Thyroid gland (tissue), 4 donors: Measurements from ENCODE around the gene CNTN2. TPM values are rescaled to one million over a fixed set of nuclear protein-coding genes. Genes with fewer than 3 reads are reported as not detected.

Source experiments
- DNase-seq, 2 donors: peaks; one replicate each; pipeline ENCODE4 v3.0.0-alpha.2; 2019
- H3K27ac ChIP-seq, 3 donors: fragments of 200-600 bp; sonication (generic); 1 replicate in 2 of 3; 2 replicates in 1 of 3; pipeline ENCODE4 v1.5.1; 2016 to 2019; ENCODE audit warnings: mild to moderate bottlenecking in 1 of 3, moderate library complexity in 1 of 3
- H3K27me3 ChIP-seq: fragments of 200-600 bp; sonication (generic); one replicate; pipeline ENCODE4 v1.5.1; 2019
- H3K36me3 ChIP-seq, 2 donors: fragments of 200-600 bp; sonication (generic); one replicate each; pipeline ENCODE4 v1.5.1; 2016 to 2019
- H3K4me1 ChIP-seq, 2 donors: fragments of 200-600 bp; sonication (generic); one replicate each; pipeline ENCODE4 v1.5.1; 2017 to 2019
- H3K4me3 ChIP-seq, 3 donors: fragments of 200-600 bp; sonication (generic); replicated peaks in 1 of 3; 1 replicate in 2 of 3; 2 replicates in 1 of 3; pipeline ENCODE4 v1.5.1; 2016; ENCODE audit warnings: mild to moderate bottlenecking in 1 of 3
- H3K9me3 ChIP-seq: fragments of 200-600 bp; sonication (generic); one replicate; pipeline ENCODE4 v1.5.1; 2017
- CTCF ChIP-seq, 6 experiments: fragments of 200-600 bp in 3 of 6; fragments of 450-650 bp in 3 of 6; sonication (generic) in 3 of 6; IDR thresholded peaks; one replicate each; pipeline ENCODE4 v1.5.1; 2016 to 2019; ENCODE audit warnings: antibody characterized with exemption in 6 of 6, mild to moderate bottlenecking in 2 of 6, inconsistent platforms in 1 of 6, moderate library complexity in 1 of 6
- POLR2A ChIP-seq, 2 donors: fragments of 450-650 bp; IDR thresholded peaks; one replicate each; pipeline ENCODE4 v1.6.1; 2017; ENCODE audit warnings: antibody characterized with exemption in 2 of 2, mild to moderate bottlenecking in 2 of 2, moderate library complexity in 1 of 2
- WGBS, 2 donors: methylation state at CpG; one replicate each; pipeline ENCODE4 v1.1.5; 2017; 5-methylcytosine and 5-hydroxymethylcytosine counted together
- intact Hi-C: fragments of 100-400 bp; cut with DNase I; formaldehyde crosslinking; loops from one replicate; pipeline ENCODE4 v1.15.1; 2023
- total RNA-seq, 4 donors: library from RNA; depleted of rRNA; stranded (reverse); fragments of >200 nt; gene quantifications; one replicate each; pipeline ENCODE4 v1.2.3, GENCODE V29; 2016

CNTN2 gene
- total RNA-seq, 4 donors from 2014 or later: 0.20 to 0.45 (median 0.27) TPM; not detected in 1

GRCh38 chr1:205009670-205010069, 33.3 kb upstream of the CNTN2 start:
- H3K36me3 ChIP-seq: no peaks in the 10 kb centered on the region
- no peaks in the 10 kb centered on the region for H3K27me3 ChIP-seq
- no peaks in the 10 kb centered on the region for H3K9me3 ChIP-seq
- peaks cover 9 to 22% of the 10 kb centered on the region in 2 donors for H3K4me1 ChIP-seq
- H3K4me3 ChIP-seq: no peak overlapping the region
- 71 to 91% methylated on average over 3 to 12 of the region's 12 CpGs for WGBS, 2 donors
- TF ChIP-seq POLR2A (IDR thresholded peaks at IDR 0.05) (no peak), CTCF (IDR thresholded peaks at IDR 0.05) (no peak)
- H3K27ac ChIP-seq: no peak overlapping the region
- DNase-seq: no peak
- intact Hi-C loops: no loop called here

GRCh38 chr1:205012391-205013140, 30.4 kb upstream of the CNTN2 start:
- H3K4me3 ChIP-seq: no peak overlapping the region
- intact Hi-C loops: no loop called here
- no peaks in the 10 kb centered on the region for H3K27me3 ChIP-seq
- H3K9me3 ChIP-seq: no peaks in the 10 kb centered on the region
- peak; percentile 92 to 94 for DNase-seq
- TF ChIP-seq POLR2A (IDR thresholded peaks at IDR 0.05) (no peak), CTCF (IDR thresholded peaks at IDR 0.05) (peak in 1 of 6 experiments; percentile 14)
- H3K27ac ChIP-seq: no peak overlapping the region
- H3K4me1 ChIP-seq: peaks cover 9 to 22% of the 10 kb centered on the region in 2 donors
- WGBS, 2 donors: 31 to 50% methylated on average over 13 of the region's 13 CpGs
- no peaks in the 10 kb centered on the region for H3K36me3 ChIP-seq

GRCh38 chr1:205013683-205014367, 29.2 kb upstream of the CNTN2 start:
- H3K27me3 ChIP-seq: no peaks in the 10 kb centered on the region
- no peak for TF ChIP-seq POLR2A (IDR thresholded peaks at IDR 0.05)
- TF ChIP-seq CTCF (IDR thresholded peaks at IDR 0.05): no peak
- H3K27ac ChIP-seq: no peak overlapping the region
- peaks cover 9 to 22% of the 10 kb centered on the region in 2 donors for H3K4me1 ChIP-seq
- no peaks in the 10 kb centered on the region for H3K36me3 ChIP-seq
- no peaks in the 10 kb centered on the region for H3K9me3 ChIP-seq
- 28 to 33% methylated on average over 6 of the region's 6 CpGs for WGBS, 2 donors
- no peak overlapping the region for H3K4me3 ChIP-seq
- peak; percentile 79 to 81 for DNase-seq
- intact Hi-C loops: no loop called here

- Histone ChIP-seq H3K4me3 (no peak overlapping the region), H3K36me3 (no peaks in the 10 kb centered on the region), H3K4me1 (peaks cover 9 to 22% of the 10 kb centered on the region in 2 donors), H3K27ac (no peak overlapping the region), H3K27me3 (no peaks in the 10 kb centered on the region), H3K9me3 (no peaks in the 10 kb centered on the region)
- 58 to 71% methylated on average over 10 of the region's 10 CpGs for WGBS, 2 donors
- DNase-seq: no peak
- no peak for TF ChIP-seq POLR2A (IDR thresholded peaks at IDR 0.05)
- TF ChIP-seq CTCF (IDR thresholded peaks at IDR 0.05): no peak
- intact Hi-C loops: no loop called here
Measured at GRCh38 chr1:205014783-205015182, 28.2 kb upstream of the CNTN2 start.

GRCh38 chr1:205015241-205015640, 27.8 kb upstream of the CNTN2 start:
- no peaks in the 10 kb centered on the region for H3K9me3 ChIP-seq
- WGBS, 2 donors: 80 to 91% methylated on average over 4 to 7 of the region's 9 CpGs
- TF ChIP-seq POLR2A (IDR thresholded peaks at IDR 0.05) (no peak), CTCF (IDR thresholded peaks at IDR 0.05) (no peak)
- no peak overlapping the region for H3K4me3 ChIP-seq
- H3K27me3 ChIP-seq: no peaks in the 10 kb centered on the region
- peaks cover 9 to 22% of the 10 kb centered on the region in 2 donors for H3K4me1 ChIP-seq
- intact Hi-C loops: no loop called here
- DNase-seq: no peak
- no peak overlapping the region for H3K27ac ChIP-seq
- H3K36me3 ChIP-seq: no peaks in the 10 kb centered on the region
